ENCODE data around the gene SELENOT.
"Not testable (repeated sequence)": the region's sequence is repeated elsewhere in the genome, so short reads cannot be mapped to it uniquely, and the experiment has no call there.

DNA sequence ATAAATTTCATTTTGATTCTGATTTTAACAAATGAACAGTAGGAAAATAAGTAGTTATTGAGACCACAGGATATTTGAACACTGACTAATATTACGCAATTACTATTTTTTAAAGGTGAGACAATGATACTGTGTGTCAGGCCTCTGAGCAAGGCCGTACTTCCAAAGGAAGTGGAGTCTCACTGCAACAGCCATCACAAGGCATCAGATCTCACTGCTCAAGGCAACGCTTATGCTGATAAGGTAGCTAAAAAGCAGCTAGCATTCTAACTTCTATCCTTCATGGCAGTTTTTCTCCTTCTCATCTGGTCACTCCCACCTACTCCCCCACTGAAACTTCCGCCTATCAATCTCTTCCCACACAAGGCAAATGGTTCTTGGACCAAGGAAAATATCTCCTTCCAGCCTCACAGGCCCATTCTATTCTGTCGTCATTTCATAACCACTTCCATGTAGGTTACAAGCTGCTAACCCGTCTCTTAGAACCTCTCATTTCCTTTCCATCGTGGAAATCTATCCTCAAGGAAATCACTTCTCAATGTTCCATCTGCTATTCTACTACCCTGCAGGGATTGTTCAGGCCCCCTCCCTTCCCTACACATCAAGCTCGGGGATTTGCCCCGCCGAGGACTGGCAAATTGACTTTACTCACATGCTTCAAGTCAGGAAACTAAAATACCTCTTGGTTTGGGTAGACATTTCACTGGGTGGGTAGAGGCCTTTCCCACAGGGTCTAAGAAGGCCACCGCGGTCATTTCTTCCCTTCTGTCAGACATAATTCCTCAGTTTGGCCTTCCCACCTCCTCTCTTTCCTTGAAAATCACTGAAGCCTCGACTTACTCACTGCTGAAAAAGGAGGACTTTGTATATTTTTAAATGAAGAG, 2.2 kb upstream of the SELENOT start:
- TF ChIP-seq, protein P1, sequence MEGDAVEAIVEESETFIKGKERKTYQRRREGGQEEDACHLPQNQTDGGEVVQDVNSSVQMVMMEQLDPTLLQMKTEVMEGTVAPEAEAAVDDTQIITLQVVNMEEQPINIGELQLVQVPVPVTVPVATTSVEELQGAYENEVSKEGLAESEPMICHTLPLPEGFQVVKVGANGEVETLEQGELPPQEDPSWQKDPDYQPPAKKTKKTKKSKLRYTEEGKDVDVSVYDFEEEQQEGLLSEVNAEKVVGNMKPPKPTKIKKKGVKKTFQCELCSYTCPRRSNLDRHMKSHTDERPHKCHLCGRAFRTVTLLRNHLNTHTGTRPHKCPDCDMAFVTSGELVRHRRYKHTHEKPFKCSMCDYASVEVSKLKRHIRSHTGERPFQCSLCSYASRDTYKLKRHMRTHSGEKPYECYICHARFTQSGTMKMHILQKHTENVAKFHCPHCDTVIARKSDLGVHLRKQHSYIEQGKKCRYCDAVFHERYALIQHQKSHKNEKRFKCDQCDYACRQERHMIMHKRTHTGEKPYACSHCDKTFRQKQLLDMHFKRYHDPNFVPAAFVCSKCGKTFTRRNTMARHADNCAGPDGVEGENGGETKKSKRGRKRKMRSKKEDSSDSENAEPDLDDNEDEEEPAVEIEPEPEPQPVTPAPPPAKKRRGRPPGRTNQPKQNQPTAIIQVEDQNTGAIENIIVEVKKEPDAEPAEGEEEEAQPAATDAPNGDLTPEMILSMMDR (IDR thresholded peaks at IDR 0.05; ENCODE audit: low read depth, low read length, poor library complexity, severe bottlenecking) = not testable (repeated sequence)
- not testable (repeated sequence) for TF ChIP-seq EZH2phosphoT487 (IDR thresholded peaks at IDR 0.05; ENCODE audit: borderline replicate concordance, low read length)
